GOT3 (cell line): ENCODE measurements around the gene GFY.

Source experiments
- DNase-seq: peaks from one replicate; lab custom pipeline; 2025; ENCODE audit warnings: mixed read lengths; lab: John Stamatoyannopoulos, UW

Gene GFY

GRCh38 chr19:49425178-49425577 lies at the start of gene GFY:
GFY (plus strand) TSS chr19:49425388; CDS start chr19:49426431, 1,043 bp downstream.
- DNase-seq: no peak

- no peak for DNase-seq
Measured at GRCh38 chr19:49378512-49378911, 46.7 kb upstream of the GFY start.

- DNase-seq: no peak
Measured at GRCh38 chr19:49380391-49380790, 44.8 kb upstream of the GFY start.

GRCh38 chr19:49382639-49383038 lies 42.5 kb upstream of the GFY start:
- no peak for DNase-seq

GRCh38 chr19:49383599-49383998 lies 41.6 kb upstream of the GFY start:
- DNase-seq: no peak

- DNase-seq: peak; percentile 42
Measured at GRCh38 chr19:49387936-49388372, 37.2 kb upstream of the GFY start, which contains the start of gene KASH5. KASH5 (plus strand) TSS chr19:49388249; CDS start chr19:49390884, 2,635 bp downstream.

- no peak for DNase-seq
Measured at GRCh38 chr19:49389406-49389805, 35.8 kb upstream of the GFY start.

- no peak for DNase-seq
Measured at GRCh38 chr19:49390131-49390928, 34.9 kb upstream of the GFY start.

GRCh38 chr19:49390929-49391359 lies 34.2 kb upstream of the GFY start:
- DNase-seq: no peak

GRCh38 chr19:49391581-49392399 lies 33.4 kb upstream of the GFY start:
- DNase-seq: no peak

GRCh38 chr19:49393881-49394280 lies 31.3 kb upstream of the GFY start:
- no peak for DNase-seq

GRCh38 chr19:49395581-49396407 lies 29.4 kb upstream of the GFY start:
- no peak for DNase-seq

GRCh38 chr19:49396738-49397505 lies 28.3 kb upstream of the GFY start:
- no peak for DNase-seq

- no peak for DNase-seq
Measured at GRCh38 chr19:49398001-49398615, 27.1 kb upstream of the GFY start.

GRCh38 chr19:49398931-49399330 lies 26.3 kb upstream of the GFY start:
- DNase-seq: no peak

GRCh38 chr19:49400029-49400428 lies 25.2 kb upstream of the GFY start:
- DNase-seq: no peak

- DNase-seq: no peak
Measured at GRCh38 chr19:49403404-49404187, 21.6 kb upstream of the GFY start.

GRCh38 chr19:49407079-49407478 lies 18.1 kb upstream of the GFY start:
- DNase-seq: no peak

GRCh38 chr19:49407482-49408015 lies 17.6 kb upstream of the GFY start:
- no peak for DNase-seq
